K562 (cell line): ENCODE measurements around the gene SOX6. TPM values are rescaled to one million over a fixed set of nuclear protein-coding genes. Genes with fewer than 3 reads are reported as not detected.

Experiments
- ATAC-seq: fragments of 200-7000 bp; cut with Tn5 transposase; 3 replicates; pipeline ENCODE4 v1.9.1; 2020; ENCODE audit warnings: moderate library complexity
- BruUV-seq: library from RNA; stranded (reverse); fragments of 400-500 nt; replicated peaks from 2 replicates; lab custom pipeline; 2021; lab: Mats Ljungman, UMichigan
- CTCF ChIA-PET: fragments of 300-600 bp; formaldehyde crosslinking; extraction: SDS; loops from one replicate; lab custom pipeline; 2021; ENCODE audit warnings: low intra/inter-chr PET ratio; lab: Yijun Ruan, JAX
- POLR2A ChIA-PET: fragments of 300-600, 350-650 bp; sonication (Branson Sonifier 250); formaldehyde crosslinking; extraction: SDS; loops from one replicate; lab custom pipeline; 2021; ENCODE audit warnings: antibody characterized with exemption, inconsistent platforms; lab: Yijun Ruan, JAX
- DNase-seq, 4 experiments: peaks; one replicate each; pipeline versions ENCODE4 v3.0.0 to v3.0.0-alpha.2; 2011 to 2018; ENCODE audit warnings: low spot score in 3 of 4, mixed read lengths in 3 of 4; ENCODE audit errors: extremely low read depth in 1 of 4
- FAIRE-seq: peaks from 2 replicates; lab custom pipeline; 2011; peaks lifted over from hg19 to GRCh38; lab: Jason Lieb, UNC
- H2AFZ ChIP-seq: 2 replicates; pipeline ENCODE4 v1.6.0; 2011; ENCODE audit warnings: low read depth, low read length, control low read depth, inconsistent platforms
- H3K27ac ChIP-seq: fragments of 200-600 bp; 3 replicates; pipeline ENCODE4 v1.8.0; 2011; ENCODE audit warnings: low read depth, mild to moderate bottlenecking, control low read depth, inconsistent platforms, low read length, moderate library complexity, mixed read lengths; ENCODE audit errors: extremely low read depth
- H3K27me3 ChIP-seq, 2 experiments: fragments of 300-600 bp in 1 of 2; 2 replicates in 1 of 2; 3 replicates in 1 of 2; pipeline versions ENCODE4 v1.6.0 to v1.8.0; 2011; ENCODE audit warnings: inconsistent platforms in 2 of 2, low read length in 2 of 2, mild to moderate bottlenecking in 1 of 2, mixed read lengths in 1 of 2, moderate library complexity in 1 of 2; ENCODE audit not compliant: control insufficient read depth in 2 of 2, insufficient read depth in 2 of 2
- H3K36me3 ChIP-seq: fragments of 300-600 bp; 3 replicates; pipeline ENCODE4 v1.8.0; 2011; ENCODE audit warnings: mild to moderate bottlenecking, low read length, inconsistent platforms; ENCODE audit not compliant: control insufficient read depth, insufficient read depth
- H3K4me1 ChIP-seq, 2 experiments: fragments of 200-600 bp in 1 of 2; replicated peaks in 1 of 2; 2 replicates in 1 of 2; 3 replicates in 1 of 2; pipeline versions ENCODE4 v1.5.1 to v1.8.0; 2011; ENCODE audit warnings: inconsistent platforms in 2 of 2, low read length in 2 of 2, mild to moderate bottlenecking in 1 of 2, mixed read lengths in 1 of 2, moderate library complexity in 1 of 2; ENCODE audit not compliant: control insufficient read depth in 2 of 2, insufficient read depth in 2 of 2
- H3K4me2 ChIP-seq: 2 replicates; pipeline ENCODE4 v1.6.1; 2011; ENCODE audit warnings: low read length, control low read depth, inconsistent platforms, mixed read lengths; ENCODE audit not compliant: insufficient read depth
- H3K4me3 ChIP-seq: fragments of 200-600 bp; sonication (generic), shearing (Covaris generic); 2 replicates; pipeline ENCODE4 v1.5.1; 2016; ENCODE audit warnings: control low read depth, inconsistent platforms
- H3K79me2 ChIP-seq: fragments of 200-600 bp; 3 replicates; pipeline ENCODE4 v1.8.0; 2011; ENCODE audit warnings: low read length, inconsistent platforms; ENCODE audit not compliant: control insufficient read depth, insufficient read depth
- H3K9ac ChIP-seq, 2 experiments: 2 replicates each; pipeline versions ENCODE4 v1.6.0 to v1.6.1; 2011; ENCODE audit warnings: low read depth in 2 of 2, low read length in 2 of 2, control low read depth in 1 of 2, inconsistent platforms in 1 of 2, mild to moderate bottlenecking in 1 of 2, mixed read lengths in 1 of 2; ENCODE audit not compliant: insufficient read depth in 1 of 2
- H3K9me1 ChIP-seq: one replicate; pipeline ENCODE4 v1.6.0; 2011; ENCODE audit warnings: inconsistent platforms, mild to moderate bottlenecking, low read length, moderate library complexity; ENCODE audit not compliant: control insufficient read depth, insufficient read depth
- H3K9me3 ChIP-seq: replicated peaks from 2 replicates; pipeline ENCODE4 v1.5.1; 2011; ENCODE audit warnings: low read depth, low read length, inconsistent platforms; ENCODE audit not compliant: control insufficient read depth, insufficient read depth
- H4K20me1 ChIP-seq: replicated peaks from 2 replicates; pipeline ENCODE4 v1.6.1; 2011; ENCODE audit warnings: low read length, inconsistent platforms, mixed read lengths; ENCODE audit not compliant: control insufficient read depth, insufficient read depth
- ARID2 ChIP-seq: fragments of 450-650 bp; IDR thresholded peaks from 2 replicates; pipeline ENCODE4 v1.6.1; 2017; ENCODE audit warnings: antibody characterized with exemption, mild to moderate bottlenecking
- ARID3A ChIP-seq: IDR thresholded peaks from 2 replicates; pipeline ENCODE4 v1.6.1; 2012; ENCODE audit warnings: low read depth, low read length, improper control_type of control experiment, borderline replicate concordance
- CREM ChIP-seq: IDR thresholded peaks from 2 replicates; pipeline ENCODE4 v1.6.1; 2014; ENCODE audit warnings: antibody characterized with exemption, low read depth
- CTCFL ChIP-seq: IDR thresholded peaks from 2 replicates; pipeline ENCODE4 v1.6.1; 2011; ENCODE audit warnings: borderline replicate concordance, low read depth, mild to moderate bottlenecking, moderate library complexity, low read length; ENCODE audit not compliant: insufficient read depth, poor library complexity, severe bottlenecking
- ELF1 ChIP-seq: fragments of 200-800 bp; sonication (Bioruptor generic); IDR thresholded peaks from 2 replicates; pipeline ENCODE4 v1.6.1; 2016; ENCODE audit warnings: missing genetic modification characterization, missing compliant biosample characterization
- GTF2A2 ChIP-seq: IDR thresholded peaks from 2 replicates; pipeline ENCODE4 v1.6.1; 2016; ENCODE audit warnings: mild to moderate bottlenecking, missing genetic modification characterization, missing compliant biosample characterization
- POLR3G ChIP-seq: IDR thresholded peaks from 2 replicates; pipeline ENCODE4 v1.6.1; 2011; ENCODE audit not compliant: insufficient read length, insufficient replicate concordance; ENCODE audit errors: extremely low read depth
- PTBP1 ChIP-seq: fragments of 200-400 bp; formaldehyde crosslinking; IDR thresholded peaks from 2 replicates; pipeline ENCODE4 v1.6.1; 2017; ENCODE audit warnings: low read depth, low read length
- RBBP5 ChIP-seq: fragments of 200-600 bp; sonication (generic); IDR thresholded peaks from 2 replicates; pipeline ENCODE4 v1.6.1; 2012; ENCODE audit warnings: borderline replicate concordance, mild to moderate bottlenecking, low read length, control low read depth, inconsistent platforms; ENCODE audit not compliant: insufficient read depth, poor library complexity, severe bottlenecking
- SAP30 ChIP-seq: fragments of 200-600 bp; sonication (generic); IDR thresholded peaks from 2 replicates; pipeline ENCODE4 v1.6.1; 2012; ENCODE audit warnings: borderline replicate concordance, low read depth, mild to moderate bottlenecking, moderate library complexity, low read length, control low read depth, inconsistent platforms; ENCODE audit not compliant: insufficient read depth, poor library complexity, severe bottlenecking
- SIRT6 ChIP-seq: IDR thresholded peaks from one replicate; pipeline ENCODE4 v1.6.1; 2012; ENCODE audit warnings: low read depth, mild to moderate bottlenecking, control low read depth, inconsistent platforms, low read length, moderate library complexity
- THAP7 ChIP-seq: fragments of 250-450 bp; sonication (Bioruptor Pico); IDR thresholded peaks from 2 replicates; pipeline ENCODE4 v1.5.0; 2021
- ZNF609 ChIP-seq: sonication (generic); formaldehyde crosslinking; IDR thresholded peaks from 2 replicates; pipeline ENCODE4 v1.8.1; 2023; ENCODE audit warnings: missing genetic modification reagents, mild to moderate bottlenecking, borderline replicate concordance
- WGBS: fragments of 100-300 bp; shearing (Covaris generic); methylation state at CpG from one replicate; pipeline ENCODE4 v1.1.6; 2016; ENCODE audit warnings: low coverage, mixed read lengths; ENCODE audit not compliant: insufficient coverage; ENCODE audit errors: missing lambda C conversion rate; 5-methylcytosine and 5-hydroxymethylcytosine counted together
- in situ Hi-C: fragments of 300-500 bp; cut with MboI; formaldehyde crosslinking; loops from 4 replicates; pipeline ENCODE4 v1.15.0; 2018; ENCODE audit warnings: inconsistent platforms, mixed read lengths
- intact Hi-C: fragments of 100-400 bp; cut with micrococcal nuclease; formaldehyde crosslinking; loops from 2 replicates; pipeline ENCODE4 v1.14.2; 2022
- polyA plus RNA-seq, 8 experiments: library from polyadenylated mRNA; depleted of rRNA in 4 of 8; stranded (reverse) in 5 of 8; unstranded in 3 of 8; fragments of >200 nt; fragmentation: Nextera tagmentation in 2 of 8; fragmentation: Illumina TruSeq in 1 of 8; extraction: Ambion mirVana in 2 of 8; extraction: Trizol in 1 of 8; gene quantifications; 2 replicates each; pipeline versions ENCODE4 v1.2.1 to v1.2.3, GENCODE V29; 2011 to 2014; ENCODE audit warnings: inconsistent platforms in 1 of 8, missing spikeins in 1 of 8
- total RNA-seq, 7 experiments: library from RNA; depleted of rRNA in 6 of 7; stranded (reverse); fragments of >200 nt in 6 of 7; fragmentation: Illumina TruSeq in 2 of 7; extraction: Trizol in 2 of 7; gene quantifications; 2 replicates each; pipeline versions ENCODE4 v1.2.1 to v1.2.3, GENCODE V29; 2011 to 2021; ENCODE audit warnings: low replicate concordance in 1 of 7

The SOX6 gene
- total and polyA plus RNA-seq, 9 of the 15 experiments (the other 6 are each of a cell fraction or from before 2014, with no cell fraction given) = 0.89 to 8.7 (median 5.7) TPM

- DNase-seq (no peak), ATAC-seq (no peak), FAIRE-seq (no peak)
- H3K79me2 ChIP-seq = no peaks in the 10 kb centered on the region
- POLR2A ChIA-PET = no interaction called here
- no peak overlapping the region for H3K27ac ChIP-seq
- CTCF ChIA-PET = no interaction called here
- intact Hi-C loops = no loop called here
- H3K9ac ChIP-seq = no peak overlapping the region
- 48% methylated on average over 3 of the region's 3 CpGs for WGBS
- no peaks in the 10 kb centered on the region for H3K9me1 ChIP-seq
- H2AFZ ChIP-seq = no peak overlapping the region
- H4K20me1 ChIP-seq = no peaks in the 10 kb centered on the region
- no peak overlapping the region for H3K4me3 ChIP-seq
- no TSS peak for BruUV-seq
- H3K4me2 ChIP-seq = no peak overlapping the region
- H3K36me3 ChIP-seq = no peaks in the 10 kb centered on the region
- H3K9me3 ChIP-seq = no peaks in the 10 kb centered on the region
- in situ Hi-C loops = no loop called here
- peaks cover 0 to 5% of the 10 kb centered on the region in 2 experiments; a peak in 2 of 5 replicates for H3K4me1 ChIP-seq
- H3K27me3 ChIP-seq = no peaks in the 10 kb centered on the region
- TF ChIP-seq SIRT6 (no peak), ARID2 (no peak), SAP30 (no peak), ARID3A (no peak), GTF2A2 (tag) (no peak), RBBP5 (no peak), CREM (no peak), ZNF609 (no peak), PTBP1 (no peak), CTCFL (no peak), THAP7 (no peak), POLR3G (no peak), ELF1 (tag) (no peak)
These were observed 176.7 kb downstream of the SOX6 start for GRCh38 chr11:16179676-16180075.
